HCT116 (cell line): Measurements from ENCODE around the gene RRBP1. TPM values are rescaled to one million over a fixed set of nuclear protein-coding genes. Genes with fewer than 3 reads are reported as not detected.

Experiments
- ATAC-seq: fragments of 200-7000 bp; cut with Tn5 transposase; 2 replicates; pipeline ENCODE4 v1.9.1; 2020; ENCODE audit warnings: mild to moderate bottlenecking, moderate library complexity
- BruUV-seq: library from RNA; stranded (reverse); fragments of 400-500 nt; replicated peaks from 2 replicates; lab custom pipeline; 2021; lab: Mats Ljungman, UMichigan
- CTCF ChIA-PET: fragments of 300-600 bp; sonication (Branson Sonifier 250); formaldehyde crosslinking; loops from one replicate; lab custom pipeline; 2021; ENCODE audit warnings: antibody characterized with exemption; lab: Charles Lee
- POLR2A ChIA-PET: fragments of 300-600, 350-600 bp; sonication (Branson Sonifier 250); formaldehyde crosslinking; loops from one replicate; lab custom pipeline; 2021; ENCODE audit warnings: antibody characterized with exemption; lab: Charles Lee
- RAD21 ChIA-PET, 2 experiments: fragments of 300-600 bp; sonication (Branson Sonifier 250); formaldehyde crosslinking; loops; one replicate each; lab custom pipeline; 2023; ENCODE audit warnings: low total read pairs in 2 of 2; ENCODE audit not compliant: uncharacterized antibody in 2 of 2, unreplicated experiment in 2 of 2, low non-redundant PET in 1 of 2; lab: Charles Lee
- DNase-seq: peaks from one replicate; pipeline ENCODE4 v3.0.0-alpha.2; 2010; ENCODE audit warnings: low read depth, low spot score
- H2AFZ ChIP-seq: fragments of 200-600 bp; shearing (Covaris generic), sonication (generic); 2 replicates; pipeline ENCODE4 v1.6.1; 2017; ENCODE audit warnings: low read depth, mixed run types, mixed read lengths, antibody characterized with exemption, low read length; ENCODE audit not compliant: poor library complexity, severe bottlenecking
- H3K27ac ChIP-seq: 2 replicates; pipeline ENCODE4 v1.5.1; 2012; ENCODE audit warnings: low read depth, low read length
- H3K27me3 ChIP-seq: fragments of 200-600 bp; sonication (generic); 2 replicates; pipeline ENCODE4 v1.6.1; 2016; ENCODE audit warnings: mixed run types, low read length, mixed read lengths; ENCODE audit not compliant: insufficient read depth
- H3K36me3 ChIP-seq, 2 experiments: fragments of 200-500 bp in 1 of 2; fragments of 200-600 bp in 1 of 2; sonication (Bioruptor generic) in 1 of 2; sonication (generic) in 1 of 2; 2 replicates each; pipeline versions ENCODE4 v1.5.1 to v1.6.1; 2014 to 2016; ENCODE audit warnings: low read length in 2 of 2, inconsistent platforms in 1 of 2, mixed read lengths in 1 of 2, mixed run types in 1 of 2; ENCODE audit not compliant: insufficient read depth in 2 of 2, control insufficient read depth in 1 of 2
- H3K4me1 ChIP-seq, 2 experiments: fragments of 200-600 bp in 1 of 2; sonication (generic) in 1 of 2; 2 replicates each; pipeline versions ENCODE4 v1.5.1 to v1.6.1; 2012 to 2017; ENCODE audit warnings: low read length in 2 of 2, inconsistent platforms in 1 of 2, mild to moderate bottlenecking in 1 of 2, mixed read lengths in 1 of 2, mixed run types in 1 of 2, moderate library complexity in 1 of 2; ENCODE audit not compliant: insufficient read depth in 2 of 2, control insufficient read depth in 1 of 2
- H3K4me2 ChIP-seq: fragments of 200-600 bp; sonication (generic); 2 replicates; pipeline ENCODE4 v1.6.1; 2017; ENCODE audit warnings: mixed run types, low read length, mixed read lengths
- H3K4me3 ChIP-seq, 2 experiments: fragments of 200-600 bp in 1 of 2; sonication (generic) in 1 of 2; replicated peaks in 1 of 2; 2 replicates each; pipeline ENCODE4 v1.5.1; 2011 to 2016; ENCODE audit warnings: low read length in 2 of 2, control low read depth in 1 of 2, low read depth in 1 of 2, mild to moderate bottlenecking in 1 of 2, mixed read lengths in 1 of 2, mixed run types in 1 of 2
- H3K79me2 ChIP-seq: fragments of 200-600 bp; sonication (generic); 2 replicates; pipeline ENCODE4 v1.6.1; 2017; ENCODE audit warnings: mild to moderate bottlenecking, mixed run types, low read length, moderate library complexity, mixed read lengths; ENCODE audit not compliant: insufficient read depth
- H3K9ac ChIP-seq: fragments of 200-600 bp; sonication (generic); 2 replicates; pipeline ENCODE4 v1.6.1; 2016; ENCODE audit warnings: low read length, mixed read lengths
- H3K9me2 ChIP-seq: fragments of 200-600 bp; sonication (generic), shearing (Covaris generic); 2 replicates; pipeline ENCODE4 v1.6.1; 2017; ENCODE audit warnings: mixed run types, mild to moderate bottlenecking, moderate library complexity; ENCODE audit not compliant: insufficient read depth
- H3K9me3 ChIP-seq, 2 experiments: fragments of 200-500 bp in 1 of 2; fragments of 200-600 bp in 1 of 2; sonication (Bioruptor generic) in 1 of 2; sonication (generic) in 1 of 2; 2 replicates each; pipeline ENCODE4 v1.6.1; 2014 to 2017; ENCODE audit warnings: low read length in 2 of 2, mixed read lengths in 2 of 2, inconsistent platforms in 1 of 2, low read depth in 1 of 2, mild to moderate bottlenecking in 1 of 2, mixed run types in 1 of 2, moderate library complexity in 1 of 2; ENCODE audit not compliant: control insufficient read depth in 1 of 2, insufficient read depth in 1 of 2
- H4K20me1 ChIP-seq: fragments of 200-600 bp; sonication (generic), shearing (Covaris generic); 2 replicates; pipeline ENCODE4 v1.6.1; 2017; ENCODE audit warnings: mixed run types, mild to moderate bottlenecking, moderate library complexity; ENCODE audit not compliant: insufficient read depth
- CBX3 ChIP-seq: IDR thresholded peaks from 2 replicates; pipeline ENCODE4 v1.6.1; 2012; ENCODE audit warnings: low read depth
- ELF1 ChIP-seq: IDR thresholded peaks from 2 replicates; pipeline ENCODE4 v1.6.1; 2012; ENCODE audit warnings: low read depth, borderline replicate concordance
- JUND ChIP-seq: IDR thresholded peaks from 2 replicates; pipeline ENCODE4 v1.6.1; 2012
- SIN3A ChIP-seq: IDR thresholded peaks from 2 replicates; pipeline ENCODE4 v1.6.1; 2012; ENCODE audit warnings: low read depth
- intact Hi-C: fragments of 100-400 bp; cut with micrococcal nuclease; formaldehyde crosslinking; loops from 2 replicates; pipeline ENCODE4 v1.10.0; 2022
- total RNA-seq: library from RNA; stranded (reverse); gene quantifications from one replicate; pipeline ENCODE4 v1.2.1, GENCODE V29; 2021; ENCODE audit not compliant: unreplicated experiment
- TF ChIP-seq, protein P1 (sequence below): IDR thresholded peaks from 2 replicates; pipeline ENCODE4 v1.6.1; 2012

RRBP1 gene
- total RNA-seq, 1 experiment from 2014 or later: 123 TPM

GRCh38 chr20:17627101-17627955 is 54.7 kb downstream of the RRBP1 start:
- peaks cover 14 to 27% of the 10 kb centered on the region in 2 experiments; a peak in 3 of 4 replicates for H3K36me3 ChIP-seq
- no peak overlapping the region for H3K9ac ChIP-seq
- ChIA-PET CTCF (no interaction called here), POLR2A (no interaction called here), RAD21 (no interaction called here)
- H3K27ac ChIP-seq: no peak overlapping the region
- ATAC-seq: no peak
- no peaks in the 10 kb centered on the region for H3K79me2 ChIP-seq
- H2AFZ ChIP-seq: no peak overlapping the region
- no peak overlapping the region for H3K4me2 ChIP-seq
- TF ChIP-seq CBX3: no peak
- no peak for TF ChIP-seq JUND
- TF ChIP-seq, all 23 proteins: peak for 0
- no peak for DNase-seq
- Histone ChIP-seq H4K20me1 (no peaks in the 10 kb centered on the region), H3K9me3 (no peaks in the 10 kb centered on the region), H3K9me2 (no peaks in the 10 kb centered on the region), H3K4me3 (no peak overlapping the region), H3K4me1 (no peaks in the 10 kb centered on the region), H3K27me3 (no peaks in the 10 kb centered on the region)
- intact Hi-C loops: no loop called here
- BruUV-seq: no TSS peak

DNA sequence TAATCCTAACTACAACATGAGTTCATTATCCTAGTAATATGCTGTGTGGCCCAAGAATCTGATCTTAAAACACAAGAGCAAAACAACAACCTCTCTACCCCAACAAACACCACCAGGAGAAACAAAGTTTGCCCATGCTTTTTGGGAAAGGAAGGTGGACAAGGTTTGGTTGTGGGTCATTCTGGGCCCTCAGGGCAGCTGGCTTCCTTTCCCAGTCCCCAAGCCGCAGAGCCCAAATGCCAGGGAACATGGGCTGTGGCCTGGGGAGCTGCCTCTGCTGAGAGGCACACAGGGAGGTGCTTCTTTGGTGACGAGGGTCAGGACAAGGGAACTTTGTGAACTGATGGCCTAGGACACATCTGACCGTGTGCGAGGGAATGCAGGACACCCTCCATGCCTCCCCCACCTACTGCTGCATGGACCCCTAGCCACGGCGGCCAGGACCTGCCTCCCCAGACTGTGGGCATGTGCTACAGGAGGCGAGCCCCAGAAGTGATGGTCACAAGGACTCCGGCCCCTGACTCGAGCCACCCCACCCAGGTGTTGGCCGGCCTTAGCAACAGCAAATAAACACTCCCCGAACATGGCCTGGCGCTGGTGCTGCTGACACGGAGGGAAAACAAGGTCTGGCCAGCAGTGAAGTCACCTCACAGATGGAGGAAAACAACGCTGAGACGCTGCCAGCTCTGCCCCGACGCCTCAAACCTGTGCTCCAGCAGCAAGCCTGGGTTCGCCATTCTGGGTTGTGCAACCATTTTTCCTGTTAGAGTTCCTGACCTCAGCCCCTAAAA is 55.6 kb downstream of the RRBP1 start:
- Histone ChIP-seq H2AFZ (no peak overlapping the region), H3K4me1 (no peaks in the 10 kb centered on the region), H3K36me3 (peaks cover 11 to 24% of the 10 kb centered on the region in 2 experiments; a peak in 3 of 4 replicates), H3K4me3 (no peak overlapping the region), H3K27ac (no peak overlapping the region), H4K20me1 (no peaks in the 10 kb centered on the region), H3K79me2 (no peaks in the 10 kb centered on the region), H3K9ac (no peak overlapping the region), H3K9me2 (no peaks in the 10 kb centered on the region), H3K4me2 (no peak overlapping the region), H3K9me3 (no peaks in the 10 kb centered on the region), H3K27me3 (no peaks in the 10 kb centered on the region)
- ChIA-PET RAD21 (no interaction called here), POLR2A (no interaction called here), CTCF (no interaction called here)
- intact Hi-C loops: no loop called here
- ATAC-seq (no peak), DNase-seq (no peak)
- TF ChIP-seq SIN3A: no peak
- TF ChIP-seq, protein P1, sequence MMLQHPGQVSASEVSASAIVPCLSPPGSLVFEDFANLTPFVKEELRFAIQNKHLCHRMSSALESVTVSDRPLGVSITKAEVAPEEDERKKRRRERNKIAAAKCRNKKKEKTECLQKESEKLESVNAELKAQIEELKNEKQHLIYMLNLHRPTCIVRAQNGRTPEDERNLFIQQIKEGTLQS: no peak
- no peak for TF ChIP-seq ELF1
- BruUV-seq: no TSS peak
